ENCODE results near the gene KLHL13.
"Not testable (repeated sequence)": the region's sequence is repeated elsewhere in the genome, so short reads cannot be mapped to it uniquely, and the experiment has no call there.

Gene KLHL13

GRCh38 chrX:118116713-118117550 lies at the start of gene KLHL13:
Gene KLHL13, minus strand, starts transcription at chrX:118116810. Its CDS starts 88,337 bp downstream, at chrX:118028473.
- no peak for DNase-seq

GRCh38 chrX:118164138-118164537 lies 47.5 kb upstream of the KLHL13 start:
- DNase-seq: no peak

GRCh38 chrX:118156953-118157608 lies 40.5 kb upstream of the KLHL13 start:
- no peak for DNase-seq

GRCh38 chrX:118156254-118156952 lies 39.8 kb upstream of the KLHL13 start:
- no peak for DNase-seq

- DNase-seq: no peak
Observed at GRCh38 chrX:118153270-118153669, 36.7 kb upstream of the KLHL13 start.

GRCh38 chrX:118152721-118153120 lies 36.1 kb upstream of the KLHL13 start:
- no peak for DNase-seq

GRCh38 chrX:118148737-118149136 lies 32.1 kb upstream of the KLHL13 start:
- no peak for DNase-seq

- DNase-seq: not testable (repeated sequence)
Observed at GRCh38 chrX:118147771-118148170, 31.2 kb upstream of the KLHL13 start.

GRCh38 chrX:118143578-118143977 lies 27.0 kb upstream of the KLHL13 start:
- no peak for DNase-seq

- DNase-seq: no peak
Observed at GRCh38 chrX:118131336-118131735, 14.7 kb upstream of the KLHL13 start.

- no peak for DNase-seq
Observed at GRCh38 chrX:118129681-118130080, 13.1 kb upstream of the KLHL13 start.

- no peak for DNase-seq
Observed at GRCh38 chrX:118128724-118129123, 12.1 kb upstream of the KLHL13 start.

- no peak for DNase-seq
Observed at GRCh38 chrX:118126286-118126685, 9.7 kb upstream of the KLHL13 start.

GRCh38 chrX:118124243-118124642 lies 7.6 kb upstream of the KLHL13 start:
- DNase-seq: not testable (repeated sequence)

GRCh38 chrX:118117741-118118140 lies 1.1 kb upstream of the KLHL13 start:
- no peak for DNase-seq

GRCh38 chrX:118115953-118116712 lies 477 bp downstream of the KLHL13 start:
- DNase-seq: no peak

GRCh38 chrX:118114971-118115370 lies 1.6 kb downstream of the KLHL13 start:
- no peak for DNase-seq

GRCh38 chrX:118109065-118109464 lies 7.5 kb downstream of the KLHL13 start:
- no peak for DNase-seq

- DNase-seq: no peak
Observed at GRCh38 chrX:118108304-118108703, 8.3 kb downstream of the KLHL13 start.

- no peak for DNase-seq
Observed at GRCh38 chrX:118100091-118100490, 16.5 kb downstream of the KLHL13 start.

GRCh38 chrX:118088084-118088483 lies 28.5 kb downstream of the KLHL13 start:
- no peak for DNase-seq

GRCh38 chrX:118074196-118074595 lies 42.4 kb downstream of the KLHL13 start:
- no peak for DNase-seq

Data from DMS79 (cell line).